DOHH2 (cell line): ENCODE results near the gene TMEM170A.

Experiments used
- CTCF ChIP-seq: fragments of 200-600 bp; sonication (generic); IDR thresholded peaks from one replicate; pipeline ENCODE4 v1.5.1; 2014; ENCODE audit warnings: antibody characterized with exemption, mild to moderate bottlenecking, low read depth, low read length; ENCODE audit not compliant: poor library complexity, severe bottlenecking
- EZH2phosphoT487 ChIP-seq: fragments of 200-600 bp; sonication (generic); IDR thresholded peaks from 2 replicates; pipeline ENCODE4 v1.6.1; 2017; ENCODE audit warnings: borderline replicate concordance, mild to moderate bottlenecking, antibody characterized with exemption, low read length, moderate library complexity, mixed read lengths

GRCh38 chr16:75481475-75481874, 17.0 kb upstream of the TMEM170A start:
- TF ChIP-seq CTCF: no peak
- TF ChIP-seq EZH2phosphoT487: no peak
